ENCODE results near the gene LONP2.

Gene LONP2

DNA sequence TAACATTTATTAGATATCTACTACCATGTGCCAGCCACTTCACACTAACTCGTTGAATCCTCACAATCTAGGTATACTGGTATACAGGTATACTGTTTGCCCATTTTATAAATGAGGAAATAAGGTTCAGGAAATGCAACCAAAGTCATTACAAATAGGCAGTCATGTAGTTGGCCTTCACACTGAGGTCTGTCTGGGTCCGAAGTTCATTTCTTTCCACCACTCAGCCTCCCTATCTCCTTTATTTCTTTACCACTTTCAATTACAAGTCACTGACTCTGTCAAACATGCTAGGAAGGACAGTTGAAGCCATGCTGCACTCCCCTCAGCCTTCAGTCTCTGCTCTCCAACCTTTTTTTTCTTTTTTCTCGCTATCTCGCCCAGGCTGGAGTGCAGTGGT lies 161.8 kb downstream of the LONP2 start:
- no peak for DNase-seq

Data from inflammatory macrophage treated with lipopolysaccharide for 1 hour (primary cell).